Astrocyte (in vitro differentiated cells and primary cell): ENCODE data around the gene DHX16. TPM values are rescaled to one million over a fixed set of nuclear protein-coding genes. Genes with fewer than 3 reads are reported as not detected.
A peak's percentile ranks its signal among the peaks of the same experiment; 100 is the strongest.

Experiments used
- DNase-seq: peaks from one replicate; pipeline ENCODE4 v3.0.0-alpha.2; 2010; ENCODE audit warnings: low read depth
- FAIRE-seq: peaks from 2 replicates; lab custom pipeline; 2011; peaks lifted over from hg19 to GRCh38; lab: Jason Lieb, UNC
- H2AFZ ChIP-seq: 2 replicates; pipeline ENCODE4 v1.6.0; 2012; ENCODE audit warnings: low read depth, low read length, inconsistent platforms
- H3K27ac ChIP-seq: 2 replicates; pipeline ENCODE4 v1.5.1; 2011; ENCODE audit warnings: low read depth, low read length, inconsistent platforms
- H3K27me3 ChIP-seq: 2 replicates; pipeline ENCODE4 v1.6.0; 2011; ENCODE audit warnings: low read length, inconsistent platforms; ENCODE audit not compliant: insufficient read depth
- H3K36me3 ChIP-seq: 2 replicates; pipeline ENCODE4 v1.5.1; 2011; ENCODE audit warnings: low read length, inconsistent platforms; ENCODE audit not compliant: insufficient read depth
- H3K4me1 ChIP-seq: 2 replicates; pipeline ENCODE4 v1.5.1; 2011; ENCODE audit warnings: low read length, inconsistent platforms; ENCODE audit not compliant: insufficient read depth
- H3K4me2 ChIP-seq: 2 replicates; pipeline ENCODE4 v1.6.0; 2012; ENCODE audit warnings: low read length, inconsistent platforms
- H3K4me3 ChIP-seq: 2 replicates; pipeline ENCODE4 v1.5.1; 2011; ENCODE audit warnings: low read depth, mild to moderate bottlenecking, low read length, inconsistent platforms; ENCODE audit not compliant: insufficient read depth
- H3K79me2 ChIP-seq: 2 replicates; pipeline ENCODE4 v1.6.0; 2012; ENCODE audit warnings: mild to moderate bottlenecking, low read length, inconsistent platforms; ENCODE audit not compliant: insufficient read depth
- H3K9ac ChIP-seq: 2 replicates; pipeline ENCODE4 v1.6.0; 2012; ENCODE audit warnings: mild to moderate bottlenecking, low read length, inconsistent platforms
- H3K9me3 ChIP-seq: 2 replicates; pipeline ENCODE4 v1.5.1; 2012; ENCODE audit warnings: low read depth, mild to moderate bottlenecking, low read length, inconsistent platforms; ENCODE audit not compliant: insufficient read depth
- H4K20me1 ChIP-seq: 2 replicates; pipeline ENCODE4 v1.6.0; 2012; ENCODE audit warnings: low read length, inconsistent platforms; ENCODE audit not compliant: insufficient read depth
- H3K27ac Mint-ChIP-seq: one replicate; pipeline ENCODE4 v1.8.0; 2021; ENCODE audit warnings: mild to moderate bottlenecking, mixed read lengths; ENCODE audit not compliant: unreplicated experiment
- H3K27me3 Mint-ChIP-seq: one replicate; pipeline ENCODE4 v1.8.0; 2021; ENCODE audit warnings: low read depth, mixed read lengths; ENCODE audit not compliant: unreplicated experiment
- H3K36me3 Mint-ChIP-seq: one replicate; pipeline ENCODE4 v1.8.0; 2021; ENCODE audit warnings: low read depth, mixed read lengths; ENCODE audit not compliant: unreplicated experiment
- H3K4me1 Mint-ChIP-seq: one replicate; pipeline ENCODE4 v1.8.0; 2021; ENCODE audit warnings: low read depth, mixed read lengths; ENCODE audit not compliant: unreplicated experiment
- H3K4me3 Mint-ChIP-seq: one replicate; pipeline ENCODE4 v1.8.0; 2021; ENCODE audit warnings: mild to moderate bottlenecking, moderate library complexity, mixed read lengths; ENCODE audit not compliant: unreplicated experiment
- H3K9me3 Mint-ChIP-seq: one replicate; pipeline ENCODE4 v1.8.0; 2021; ENCODE audit warnings: mild to moderate bottlenecking, mixed read lengths; ENCODE audit not compliant: unreplicated experiment
- EZH2 ChIP-seq: IDR thresholded peaks from 2 replicates; pipeline ENCODE4 v1.6.1; 2012; ENCODE audit warnings: mild to moderate bottlenecking, low read length, inconsistent platforms; ENCODE audit not compliant: insufficient read depth
- total RNA-seq: library from RNA; stranded (reverse); gene quantifications from 2 replicates; pipeline ENCODE4 v1.2.1, GENCODE V29; 2021
- TF ChIP-seq, protein P1 (sequence below): IDR thresholded peaks from 2 replicates; pipeline ENCODE4 v1.5.1; 2011; ENCODE audit warnings: low read depth, mild to moderate bottlenecking, inconsistent platforms, low read length, moderate library complexity; ENCODE audit not compliant: insufficient read depth

The DHX16 gene
- total RNA-seq, 1 donor from 2014 or later: 30.0 TPM

DNA sequence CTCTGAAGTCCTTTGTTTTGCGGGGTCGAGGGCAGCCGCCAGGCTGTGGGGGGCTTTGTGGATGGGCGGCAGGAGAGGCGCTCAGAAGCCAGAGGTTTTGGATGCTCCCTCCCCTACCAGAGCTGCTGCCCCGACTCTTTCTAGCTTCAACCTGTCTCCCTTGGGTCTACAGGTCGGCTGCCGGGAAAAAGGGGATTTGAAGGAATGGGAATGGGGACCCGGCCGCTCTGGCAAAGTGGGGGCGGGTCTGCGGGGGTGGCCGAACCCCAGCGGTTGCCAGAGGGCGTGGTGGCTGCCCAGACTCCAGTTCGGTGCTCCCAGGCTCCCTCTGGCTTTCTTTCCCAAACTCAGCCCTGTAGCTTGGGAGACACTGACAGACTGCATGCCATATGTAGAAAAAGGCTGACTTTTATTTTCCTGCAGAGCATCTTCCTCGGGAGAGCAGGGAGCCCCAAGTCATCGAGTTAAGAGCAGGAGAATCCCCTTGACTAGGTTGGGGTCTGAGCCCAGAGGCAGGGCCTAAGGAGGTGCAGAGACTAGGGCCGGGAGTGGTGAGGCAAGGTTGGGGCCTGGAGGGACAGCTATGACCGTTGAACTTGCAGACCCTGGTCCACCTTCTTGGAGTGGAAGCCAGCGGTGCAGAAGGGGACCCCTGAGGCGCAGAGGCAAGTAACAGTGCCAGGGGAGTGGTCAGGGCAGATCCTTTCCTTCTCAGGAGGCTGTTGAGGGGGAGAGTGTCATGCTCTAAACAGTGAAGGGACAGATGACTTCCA, 15.0 kb upstream of the DHX16 start:
- peaks cover 72% of the 10 kb centered on the region for H3K79me2 ChIP-seq
- H3K27ac ChIP-seq: peak overlapping the region; percentile 95
- DNase-seq (peak; percentile 26), FAIRE-seq (no peak)
- no peaks in the 10 kb centered on the region for H3K27me3 Mint-ChIP-seq
- peak overlapping the region; percentile 97 for H3K4me3 Mint-ChIP-seq
- peak overlapping the region; percentile 87 for H3K4me3 ChIP-seq
- H2AFZ ChIP-seq: peak overlapping the region; percentile 44
- peak overlapping the region; percentile 87 for H3K27ac Mint-ChIP-seq
- H3K27me3 ChIP-seq: no peaks in the 10 kb centered on the region
- H4K20me1 ChIP-seq: peaks cover 34% of the 10 kb centered on the region
- H3K4me2 ChIP-seq: peak overlapping the region; percentile 100
- peaks cover 2% of the 10 kb centered on the region for H3K9me3 Mint-ChIP-seq
- H3K4me1 ChIP-seq: peaks cover 38% of the 10 kb centered on the region
- H3K4me1 Mint-ChIP-seq: peaks cover 36% of the 10 kb centered on the region
- H3K36me3 ChIP-seq: no peaks in the 10 kb centered on the region
- H3K36me3 Mint-ChIP-seq: peaks cover 15% of the 10 kb centered on the region
- H3K9ac ChIP-seq: peak overlapping the region; percentile 98
- no peak for TF ChIP-seq EZH2
- TF ChIP-seq, protein P1, sequence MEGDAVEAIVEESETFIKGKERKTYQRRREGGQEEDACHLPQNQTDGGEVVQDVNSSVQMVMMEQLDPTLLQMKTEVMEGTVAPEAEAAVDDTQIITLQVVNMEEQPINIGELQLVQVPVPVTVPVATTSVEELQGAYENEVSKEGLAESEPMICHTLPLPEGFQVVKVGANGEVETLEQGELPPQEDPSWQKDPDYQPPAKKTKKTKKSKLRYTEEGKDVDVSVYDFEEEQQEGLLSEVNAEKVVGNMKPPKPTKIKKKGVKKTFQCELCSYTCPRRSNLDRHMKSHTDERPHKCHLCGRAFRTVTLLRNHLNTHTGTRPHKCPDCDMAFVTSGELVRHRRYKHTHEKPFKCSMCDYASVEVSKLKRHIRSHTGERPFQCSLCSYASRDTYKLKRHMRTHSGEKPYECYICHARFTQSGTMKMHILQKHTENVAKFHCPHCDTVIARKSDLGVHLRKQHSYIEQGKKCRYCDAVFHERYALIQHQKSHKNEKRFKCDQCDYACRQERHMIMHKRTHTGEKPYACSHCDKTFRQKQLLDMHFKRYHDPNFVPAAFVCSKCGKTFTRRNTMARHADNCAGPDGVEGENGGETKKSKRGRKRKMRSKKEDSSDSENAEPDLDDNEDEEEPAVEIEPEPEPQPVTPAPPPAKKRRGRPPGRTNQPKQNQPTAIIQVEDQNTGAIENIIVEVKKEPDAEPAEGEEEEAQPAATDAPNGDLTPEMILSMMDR: no peak
- H3K9me3 ChIP-seq: no peaks in the 10 kb centered on the region

DNA sequence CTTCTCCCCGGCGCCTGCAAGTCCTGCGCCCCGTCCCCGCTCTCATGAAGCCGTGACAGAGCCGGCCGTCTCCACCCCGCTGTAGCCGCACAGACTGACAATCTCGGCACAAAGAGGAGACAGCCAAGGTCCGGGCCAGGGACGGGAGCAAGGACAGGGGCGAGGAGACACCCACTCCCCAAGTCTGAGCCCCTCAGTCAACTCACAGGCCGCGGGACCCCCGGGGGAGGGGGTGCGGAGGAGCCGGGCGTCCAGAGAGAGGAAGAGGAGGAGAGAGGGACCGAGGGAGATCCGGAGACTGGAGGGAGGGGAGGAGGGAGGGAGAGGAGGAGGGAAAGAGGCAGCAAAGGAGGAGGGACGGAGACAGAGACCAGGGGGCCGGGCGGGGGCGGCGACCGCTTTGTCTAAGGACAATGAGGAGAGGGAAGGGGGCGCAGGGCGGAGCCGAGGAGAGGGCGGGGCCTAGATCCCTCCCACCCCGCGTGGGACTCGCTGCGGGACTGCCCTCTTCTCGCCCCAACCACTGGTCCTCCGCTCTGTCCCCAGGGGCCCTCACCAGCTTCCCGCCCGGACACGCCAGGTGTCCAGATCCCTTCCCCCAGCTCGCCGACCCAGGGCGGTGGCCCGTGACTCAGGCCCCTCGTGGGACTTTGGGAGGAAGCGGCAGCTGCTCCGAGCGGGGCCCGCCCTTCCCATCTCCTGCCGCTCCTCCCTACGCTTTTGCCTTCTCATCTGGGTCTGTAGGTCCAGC, 14.3 kb upstream of the DHX16 start:
- H3K27ac Mint-ChIP-seq: peak overlapping the region; percentile 87
- peak overlapping the region; percentile 98 for H3K9ac ChIP-seq
- FAIRE-seq: no peak
- no peak for TF ChIP-seq EZH2
- TF ChIP-seq, protein P1: no peak
- peak overlapping the region; percentile 97 for H3K4me3 Mint-ChIP-seq
- no peaks in the 10 kb centered on the region for H3K9me3 ChIP-seq
- peak overlapping the region; percentile 95 for H3K27ac ChIP-seq
- H3K4me3 ChIP-seq: peak overlapping the region; percentile 87
- H3K79me2 ChIP-seq: peaks cover 79% of the 10 kb centered on the region
- H2AFZ ChIP-seq: peak overlapping the region; percentile 44
- peak overlapping the region; percentile 100 for H3K4me2 ChIP-seq
- H3K27me3 Mint-ChIP-seq: no peaks in the 10 kb centered on the region
- no peaks in the 10 kb centered on the region for H3K36me3 ChIP-seq
- peaks cover 15% of the 10 kb centered on the region for H3K36me3 Mint-ChIP-seq
- H3K4me1 ChIP-seq: peaks cover 44% of the 10 kb centered on the region
- peaks cover 2% of the 10 kb centered on the region for H3K9me3 Mint-ChIP-seq
- H3K27me3 ChIP-seq: no peaks in the 10 kb centered on the region
- peaks cover 33% of the 10 kb centered on the region for H3K4me1 Mint-ChIP-seq
- DNase-seq: peak; percentile 94
- peaks cover 41% of the 10 kb centered on the region for H4K20me1 ChIP-seq
